ENCODE data around the gene IFT27. TPM values are rescaled to one million over a fixed set of nuclear protein-coding genes. Genes with fewer than 3 reads are reported as not detected.

IFT27 gene
- polyA plus RNA-seq (2012; ENCODE audit: insufficient read depth, insufficient read length) = 47.9 TPM

GRCh38 chr22:36775964-36776669 lies at the start of gene IFT27:
Gene IFT27, minus strand, starts transcription at chr22:36776119. Its CDS starts 412 bp downstream, at chr22:36775707.
- DNase-seq (ENCODE audit: low read depth, low spot score) = peak; percentile 100

GRCh38 chr22:36824655-36825054 lies 48.7 kb upstream of the IFT27 start:
- no peak overlapping the region for H3K4me3 ChIP-seq (ENCODE audit: low read length)
- DNase-seq (ENCODE audit: low read depth, low spot score) = no peak

More at GRCh38 chr22:36775964-36776669, at the start of gene IFT27:
- peak within 1 kb of the TSS; percentile 74 for H3K4me3 ChIP-seq (ENCODE audit: low read length)

GRCh38 chr22:36823186-36823839 lies 47.4 kb upstream of the IFT27 start:
- no peak for DNase-seq (ENCODE audit: low read depth, low spot score)
- no peak overlapping the region for H3K4me3 ChIP-seq (ENCODE audit: low read length)

- H3K4me3 ChIP-seq (ENCODE audit: low read length) = no peak overlapping the region
- DNase-seq (ENCODE audit: low read depth, low spot score) = no peak
These were observed 46.7 kb upstream of the IFT27 start for GRCh38 chr22:36822581-36822980.

GRCh38 chr22:36819112-36819511 lies 43.2 kb upstream of the IFT27 start:
- H3K4me3 ChIP-seq (ENCODE audit: low read length) = no peak overlapping the region
- no peak for DNase-seq (ENCODE audit: low read depth, low spot score)

GRCh38 chr22:36818010-36818642 lies 42.2 kb upstream of the IFT27 start:
- H3K4me3 ChIP-seq (ENCODE audit: low read length) = no peak overlapping the region
- no peak for DNase-seq (ENCODE audit: low read depth, low spot score)

- DNase-seq (ENCODE audit: low read depth, low spot score) = no peak
- no peak overlapping the region for H3K4me3 ChIP-seq (ENCODE audit: low read length)
These were observed 41.6 kb upstream of the IFT27 start for GRCh38 chr22:36817525-36817848.

- DNase-seq (ENCODE audit: low read depth, low spot score) = no peak
- no peak within 1 kb of the TSS for H3K4me3 ChIP-seq (ENCODE audit: low read length)
These were observed 41.0 kb upstream of the IFT27 start, which contains the start of gene PVALB for GRCh38 chr22:36816636-36817524. Gene PVALB, minus strand, starts transcription at chr22:36817035. Its CDS starts 30 bp downstream, at chr22:36817005.

GRCh38 chr22:36816339-36816635 lies 40.4 kb upstream of the IFT27 start:
- no peak overlapping the region for H3K4me3 ChIP-seq (ENCODE audit: low read length)
- DNase-seq (ENCODE audit: low read depth, low spot score) = no peak

- H3K4me3 ChIP-seq (ENCODE audit: low read length) = no peak overlapping the region
- DNase-seq (ENCODE audit: low read depth, low spot score) = no peak
These were observed 39.8 kb upstream of the IFT27 start for GRCh38 chr22:36815558-36816338.

- no peak for DNase-seq (ENCODE audit: low read depth, low spot score)
- no peak overlapping the region for H3K4me3 ChIP-seq (ENCODE audit: low read length)
These were observed 38.9 kb upstream of the IFT27 start for GRCh38 chr22:36814801-36815200.

- DNase-seq (ENCODE audit: low read depth, low spot score) = no peak
- H3K4me3 ChIP-seq (ENCODE audit: low read length) = no peak overlapping the region
These were observed 35.3 kb upstream of the IFT27 start for GRCh38 chr22:36811094-36811800.

- no peak for DNase-seq (ENCODE audit: low read depth, low spot score)
These were observed 33.4 kb upstream of the IFT27 start for GRCh38 chr22:36809351-36809750.

GRCh38 chr22:36808721-36809344 lies 32.9 kb upstream of the IFT27 start:
- H3K4me3 ChIP-seq (ENCODE audit: low read length) = no peak overlapping the region
- peak; percentile 48 for DNase-seq (ENCODE audit: low read depth, low spot score)

More at GRCh38 chr22:36809351-36809750, 33.4 kb upstream of the IFT27 start:
- H3K4me3 ChIP-seq (ENCODE audit: low read length) = no peak overlapping the region

GRCh38 chr22:36807627-36808026 lies 31.7 kb upstream of the IFT27 start:
- DNase-seq (ENCODE audit: low read depth, low spot score) = no peak
- H3K4me3 ChIP-seq (ENCODE audit: low read length) = no peak overlapping the region

- H3K4me3 ChIP-seq (ENCODE audit: low read length) = no peak overlapping the region
- no peak for DNase-seq (ENCODE audit: low read depth, low spot score)
These were observed 30.9 kb upstream of the IFT27 start for GRCh38 chr22:36806835-36807234.

- no peak for DNase-seq (ENCODE audit: low read depth, low spot score)
- no peak overlapping the region for H3K4me3 ChIP-seq (ENCODE audit: low read length)
These were observed 27.4 kb upstream of the IFT27 start for GRCh38 chr22:36803358-36803757.

GRCh38 chr22:36798674-36799066 lies 22.8 kb upstream of the IFT27 start:
- no peak overlapping the region for H3K4me3 ChIP-seq (ENCODE audit: low read length)
- DNase-seq (ENCODE audit: low read depth, low spot score) = no peak

Data from Jurkat, Clone E6-1 (cell line).